B cell (primary cell): ENCODE results near the gene ZBTB7A. TPM values are rescaled to one million over a fixed set of nuclear protein-coding genes. Genes with fewer than 3 reads are reported as not detected.

Source experiments
- ATAC-seq: fragments of 200-7000 bp; cut with Tn5 transposase; one replicate; pipeline ENCODE4 v1.10.0; 2021; ENCODE audit warnings: low read depth, mild to moderate bottlenecking, moderate number of reproducible peaks, moderate library complexity
- CTCF ChIA-PET: fragments of 350-600 bp; sonication (Branson Sonifier 250); formaldehyde crosslinking; loops from one replicate; lab custom pipeline; 2021; ENCODE audit warnings: antibody characterized with exemption, inconsistent platforms; lab: Charles Lee
- POLR2A ChIA-PET: fragments of 350-600 bp; sonication (Branson Sonifier 250); formaldehyde crosslinking; loops from one replicate; lab custom pipeline; 2021; ENCODE audit warnings: antibody characterized with exemption; lab: Charles Lee
- DNase-seq: peaks from one replicate; pipeline ENCODE4 v3.0.0; 2013
- H2AFZ ChIP-seq: 2 replicates; pipeline ENCODE4 v1.6.1; 2012; ENCODE audit warnings: mild to moderate bottlenecking, low read depth, low read length; ENCODE audit not compliant: insufficient read depth, poor library complexity, severe bottlenecking
- H3K27ac ChIP-seq, 2 donors: 1 replicate in 1 of 2; 2 replicates in 1 of 2; pipeline ENCODE4 v1.5.1; 2012 to 2013; ENCODE audit warnings: low read length in 2 of 2, mild to moderate bottlenecking in 2 of 2, moderate library complexity in 1 of 2
- H3K27me3 ChIP-seq, 4 experiments: fragments of 200-600 bp in 1 of 4; sonication (generic) in 1 of 4; replicated peaks in 1 of 4; 1 replicate in 2 of 4; 2 replicates in 2 of 4; pipeline versions ENCODE4 v1.6.1 to v1.7.0; 2013 to 2016; ENCODE audit warnings: low read length in 3 of 4, mild to moderate bottlenecking in 2 of 4, mixed read lengths in 1 of 4, moderate library complexity in 1 of 4; ENCODE audit not compliant: insufficient read depth in 4 of 4, control insufficient read depth in 3 of 4; ENCODE audit errors: control extremely low read depth in 1 of 4
- H3K36me3 ChIP-seq, 2 experiments: replicated peaks in 1 of 2; 1 replicate in 1 of 2; 2 replicates in 1 of 2; pipeline versions ENCODE4 v1.6.1 to v1.7.1; 2013; ENCODE audit warnings: low read length in 1 of 2; ENCODE audit not compliant: insufficient read depth in 2 of 2, control insufficient read depth in 1 of 2; ENCODE audit errors: control extremely low read depth in 1 of 2, extremely low read depth in 1 of 2
- H3K4me1 ChIP-seq, 2 donors: fragments of 200-600 bp in 1 of 2; sonication (generic) in 1 of 2; 1 replicate in 1 of 2; 2 replicates in 1 of 2; pipeline versions ENCODE4 v1.5.1 to v1.6.1; 2013 to 2017; ENCODE audit warnings: low read length in 2 of 2; ENCODE audit not compliant: control insufficient read depth in 2 of 2, insufficient read depth in 2 of 2
- H3K4me2 ChIP-seq: replicated peaks from 2 replicates; pipeline ENCODE3; 2012; ENCODE audit warnings: mild to moderate bottlenecking, low read depth, low read length; ENCODE audit not compliant: poor library complexity, severe bottlenecking
- H3K4me3 ChIP-seq, 5 experiments: fragments of 200-600 bp in 1 of 5; sonication (generic) in 1 of 5; 1 replicate in 3 of 5; 2 replicates in 2 of 5; pipeline versions ENCODE4 v1.5.1 to v1.7.0; 2011 to 2016; ENCODE audit warnings: low read length in 4 of 5, mild to moderate bottlenecking in 4 of 5, low read depth in 2 of 5, control low read depth in 1 of 5, moderate library complexity in 1 of 5; ENCODE audit not compliant: insufficient read depth in 1 of 5; ENCODE audit errors: control extremely low read depth in 1 of 5, extremely low read depth in 1 of 5
- H3K79me2 ChIP-seq: fragments of 200-600 bp; sonication (generic); one replicate; pipeline ENCODE4 v1.6.0; 2016; ENCODE audit warnings: low read length; ENCODE audit not compliant: control insufficient read depth, insufficient read depth
- H3K9ac ChIP-seq: fragments of 200-600 bp; sonication (generic); 2 replicates; pipeline ENCODE4 v1.6.1; 2017; ENCODE audit warnings: mild to moderate bottlenecking, low read length, moderate library complexity
- H3K9me3 ChIP-seq, 3 donors: one replicate each; pipeline versions ENCODE4 v1.6.1 to v1.7.1; 2013; ENCODE audit warnings: low read length in 2 of 3; ENCODE audit not compliant: control insufficient read depth in 2 of 3, insufficient read depth in 1 of 3; ENCODE audit errors: control extremely low read depth in 1 of 3
- H4K20me1 ChIP-seq: 2 replicates; pipeline ENCODE4 v1.6.0; 2012; ENCODE audit warnings: mild to moderate bottlenecking, low read length; ENCODE audit not compliant: insufficient read depth, control insufficient read depth, poor library complexity, severe bottlenecking
- H3K27ac Mint-ChIP-seq: one replicate; pipeline ENCODE4 v1.8.0; 2021; ENCODE audit warnings: mixed read lengths
- H3K27me3 Mint-ChIP-seq: one replicate; pipeline ENCODE4 v1.8.0; 2021; ENCODE audit warnings: mixed read lengths
- H3K4me1 Mint-ChIP-seq: one replicate; pipeline ENCODE4 v1.8.0; 2021; ENCODE audit warnings: mixed read lengths
- H3K4me3 Mint-ChIP-seq: one replicate; pipeline ENCODE4 v1.8.0; 2021; ENCODE audit warnings: mixed read lengths
- H3K9me3 Mint-ChIP-seq: one replicate; pipeline ENCODE4 v1.8.0; 2022; ENCODE audit warnings: mixed read lengths; ENCODE audit not compliant: insufficient read depth
- CTCF ChIP-seq: fragments of 200-600 bp; IDR thresholded peaks from one replicate; pipeline ENCODE4 v1.8.0; 2022; ENCODE audit warnings: antibody characterized with exemption, mild to moderate bottlenecking
- EZH2 ChIP-seq: IDR thresholded peaks from 2 replicates; pipeline ENCODE4 v1.6.1; 2012; ENCODE audit warnings: borderline replicate concordance, low read depth, mild to moderate bottlenecking, moderate library complexity, low read length; ENCODE audit not compliant: insufficient read depth, poor library complexity, severe bottlenecking
- WGBS: methylation state at CpG from one replicate; pipeline ENCODE4 v1.1.5; 2013; ENCODE audit warnings: missing lambda C conversion rate; ENCODE audit not compliant: insufficient coverage; 5-methylcytosine and 5-hydroxymethylcytosine counted together
- intact Hi-C: fragments of 100-400 bp; cut with micrococcal nuclease; formaldehyde crosslinking; loops from one replicate; pipeline ENCODE4 v1.10.0; 2022
- polyA plus RNA-seq: library from polyadenylated mRNA; depleted of rRNA; stranded (reverse); fragments of >200 nt; gene quantifications from 2 replicates; pipeline ENCODE4 v1.2.3, GENCODE V29; 2012
- total RNA-seq, 2 donors: library from RNA; stranded (reverse); fragments of 120-200 nt in 1 of 2; gene quantifications; 1 replicate in 1 of 2; 2 replicates in 1 of 2; pipeline versions ENCODE4 v1.2.3 to v1.2.4, GENCODE V29; 2013 to 2022

Gene ZBTB7A
- total and polyA plus RNA-seq, 2 donors (not counting 1 experiment from before 2014, with no cell fraction given): 24.8 to 62.6 TPM

GRCh38 chr19:4071610-4072009, 4.9 kb upstream of the ZBTB7A start:
- no peak overlapping the region for H3K9ac ChIP-seq
- Mint-ChIP-seq H3K9me3 (no peaks in the 10 kb centered on the region), H3K27ac (no peak overlapping the region), H3K27me3 (no peaks in the 10 kb centered on the region), H3K4me1 (peaks cover 16% of the 10 kb centered on the region), H3K4me3 (no peak overlapping the region)
- H2AFZ ChIP-seq: no peak overlapping the region
- ChIA-PET POLR2A (no interaction called here), CTCF (no interaction called here)
- no peaks in the 10 kb centered on the region for H3K36me3 ChIP-seq
- H4K20me1 ChIP-seq: no peaks in the 10 kb centered on the region
- H3K79me2 ChIP-seq: peaks cover 10% of the 10 kb centered on the region
- ATAC-seq (no peak), DNase-seq (no peak)
- H3K27me3 ChIP-seq: no peaks in the 10 kb centered on the region
- H3K4me2 ChIP-seq: no peak overlapping the region
- no peaks in the 10 kb centered on the region for H3K9me3 ChIP-seq
- H3K27ac ChIP-seq: no peak overlapping the region
- WGBS: 100% methylated on average over 2 of the region's 3 CpGs
- TF ChIP-seq EZH2 (no peak), CTCF (no peak)
- intact Hi-C loops: no loop called here
- peaks cover 19 to 23% of the 10 kb centered on the region in 2 donors for H3K4me1 ChIP-seq
- H3K4me3 ChIP-seq: no peak overlapping the region

DNA sequence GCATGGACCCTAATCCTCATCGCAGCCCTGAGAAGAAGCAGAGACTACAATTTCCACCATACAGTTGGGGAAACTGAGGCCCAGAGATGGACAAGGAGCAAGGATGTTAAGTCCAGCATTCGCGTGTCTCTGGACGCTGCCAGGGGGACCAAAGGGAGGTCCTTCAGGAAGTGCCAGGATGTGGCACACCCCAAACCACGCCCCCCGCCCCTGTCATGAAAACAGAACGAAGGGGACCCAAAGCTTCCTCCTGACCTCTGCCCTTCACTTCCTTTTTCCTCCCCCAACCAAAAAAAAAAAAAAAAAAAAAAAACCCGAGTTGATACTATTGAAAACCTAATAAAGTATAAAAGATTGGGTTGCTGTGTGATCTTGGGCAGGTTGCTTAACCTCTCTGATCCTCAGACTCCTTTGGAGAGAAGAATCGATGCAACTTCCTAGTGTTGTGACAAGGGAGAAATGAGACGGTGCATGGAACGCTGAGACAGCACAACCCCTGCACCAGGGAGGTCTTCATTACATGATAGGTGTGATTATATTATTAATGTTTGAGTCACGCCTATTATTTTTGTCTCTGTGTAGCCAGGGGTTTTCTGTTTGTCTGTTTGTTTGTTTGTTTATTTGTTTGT, 2.7 kb upstream of the ZBTB7A start:
- WGBS: 56% methylated on average over 6 of the region's 12 CpGs
- H3K9me3 Mint-ChIP-seq: no peaks in the 10 kb centered on the region
- Histone ChIP-seq H3K4me2 (peak overlapping the region; percentile 95), H3K36me3 (no peaks in the 10 kb centered on the region), H3K79me2 (peaks cover 16% of the 10 kb centered on the region), H4K20me1 (peaks cover 7% of the 10 kb centered on the region), H3K4me3 (peak overlapping the region in 1 of 5 experiments; percentile 38), H3K9ac (no peak overlapping the region), H3K27ac (no peak overlapping the region), H3K4me1 (peaks cover 20 to 25% of the 10 kb centered on the region in 2 donors), H3K9me3 (no peaks in the 10 kb centered on the region), H2AFZ (no peak overlapping the region), H3K27me3 (no peaks in the 10 kb centered on the region)
- POLR2A ChIA-PET: interaction anchor here (0.7 kb wide), 1 partner anchor 40 kb away, joined by 3 read pairs; no protein-coding TSS in a partner anchor
- no peaks in the 10 kb centered on the region for H3K27me3 Mint-ChIP-seq
- CTCF ChIA-PET: interaction anchor here (0.7 kb wide), 1 partner anchor 71 kb away, joined by 3 read pairs; no protein-coding TSS in a partner anchor
- peaks cover 15% of the 10 kb centered on the region for H3K4me1 Mint-ChIP-seq
- ATAC-seq (no peak), DNase-seq (peak; percentile 50)
- peak overlapping the region; percentile 59 for H3K4me3 Mint-ChIP-seq
- peak overlapping the region; percentile 71 for H3K27ac Mint-ChIP-seq
- TF ChIP-seq EZH2 (no peak), CTCF (no peak)
- intact Hi-C loops: loop anchor here (5.0 to 10.0 kb wide), 2 partner anchors 113 to 895 kb away; partner anchors contain the start of genes ANKRD24, S1PR4 and SIRT6
